Karpas-422 (cell line): ENCODE measurements around the gene ENOX1. TPM values are rescaled to one million over a fixed set of nuclear protein-coding genes. Genes with fewer than 3 reads are reported as not detected.

ENCODE experiments used
- DNase-seq: peaks from one replicate; pipeline ENCODE4 v3.0.0-alpha.2; 2015
- H2AFZ ChIP-seq: fragments of 200-600 bp; sonication (generic); 2 replicates; pipeline ENCODE4 v1.6.1; 2014; ENCODE audit warnings: antibody characterized with exemption, low read length, mixed read lengths
- H3K27ac ChIP-seq: fragments of 200-600 bp; sonication (generic); 2 replicates; pipeline ENCODE4 v1.5.1; 2014; ENCODE audit warnings: mild to moderate bottlenecking, low read length, moderate library complexity
- H3K27me3 ChIP-seq: fragments of 200-600 bp; sonication (generic); 2 replicates; pipeline ENCODE4 v1.6.1; 2014; ENCODE audit warnings: low read length, mixed read lengths
- H3K36me3 ChIP-seq: fragments of 200-600 bp; sonication (generic); 2 replicates; pipeline ENCODE4 v1.6.1; 2014; ENCODE audit warnings: low read length, mixed read lengths; ENCODE audit not compliant: insufficient read depth
- H3K4me1 ChIP-seq: fragments of 200-600 bp; sonication (generic); 2 replicates; pipeline ENCODE4 v1.6.1; 2014; ENCODE audit warnings: mild to moderate bottlenecking, low read length, mixed read lengths
- H3K4me2 ChIP-seq: fragments of 200-600 bp; sonication (generic); 2 replicates; pipeline ENCODE4 v1.6.1; 2014; ENCODE audit warnings: low read length, low read depth, mild to moderate bottlenecking; ENCODE audit not compliant: poor library complexity, severe bottlenecking
- H3K4me3 ChIP-seq: fragments of 200-600 bp; sonication (generic); 2 replicates; pipeline ENCODE4 v1.5.1; 2014; ENCODE audit warnings: mild to moderate bottlenecking, antibody characterized with exemption, low read length, mixed read lengths
- H3K79me2 ChIP-seq: fragments of 200-600 bp; sonication (generic); 2 replicates; pipeline ENCODE4 v1.6.1; 2014; ENCODE audit warnings: mild to moderate bottlenecking, low read length, mixed read lengths
- H3K9ac ChIP-seq: fragments of 200-600 bp; sonication (generic); 2 replicates; pipeline ENCODE4 v1.6.0; 2014; ENCODE audit warnings: low read length
- H3K9me2 ChIP-seq: fragments of 200-600 bp; sonication (generic), shearing (Covaris generic); replicated peaks from 2 replicates; pipeline ENCODE4 v1.6.0; 2014; ENCODE audit warnings: mild to moderate bottlenecking, low read length, moderate library complexity; ENCODE audit not compliant: insufficient read depth
- H3K9me3 ChIP-seq: fragments of 300-700, 200-600 bp; sonication (generic); 2 replicates; pipeline ENCODE4 v1.6.1; 2014; ENCODE audit warnings: low read length, mixed read lengths
- H4K20me1 ChIP-seq: fragments of 200-600 bp; sonication (generic); 2 replicates; pipeline ENCODE4 v1.6.1; 2014; ENCODE audit warnings: mild to moderate bottlenecking, antibody characterized with exemption, low read length, low read depth; ENCODE audit not compliant: insufficient read depth
- total RNA-seq: library from RNA; depleted of rRNA; stranded (reverse); fragments of >200 nt; shearing (Covaris generic); gene quantifications from 2 replicates; pipeline ENCODE4 v1.2.3, GENCODE V29; 2014; ENCODE audit warnings: low replicate concordance

ENOX1 gene
- total RNA-seq, 1 experiment from 2014 or later = not detected

- no peak for DNase-seq
- no peak overlapping the region for H3K9ac ChIP-seq
- H3K4me2 ChIP-seq = no peak overlapping the region
- no peak overlapping the region for H2AFZ ChIP-seq
- H3K79me2 ChIP-seq = no peaks in the 10 kb centered on the region
- no peaks in the 10 kb centered on the region for H3K36me3 ChIP-seq
- H3K4me1 ChIP-seq = no peaks in the 10 kb centered on the region
- no peaks in the 10 kb centered on the region for H3K9me3 ChIP-seq
- H3K27me3 ChIP-seq = no peaks in the 10 kb centered on the region
- H3K27ac ChIP-seq = no peak overlapping the region
- H4K20me1 ChIP-seq = no peaks in the 10 kb centered on the region
- H3K9me2 ChIP-seq = no peaks in the 10 kb centered on the region
- no peak overlapping the region for H3K4me3 ChIP-seq
Measured at GRCh38 chr13:43784496-43784895, 2.3 kb downstream of the ENOX1 start.

GRCh38 chr13:43783820-43784219, 3.0 kb downstream of the ENOX1 start:
- H3K27ac ChIP-seq = no peak overlapping the region
- H3K4me1 ChIP-seq = no peaks in the 10 kb centered on the region
- H3K27me3 ChIP-seq = no peaks in the 10 kb centered on the region
- no peaks in the 10 kb centered on the region for H3K9me3 ChIP-seq
- H3K9me2 ChIP-seq = no peaks in the 10 kb centered on the region
- no peak overlapping the region for H3K9ac ChIP-seq
- H4K20me1 ChIP-seq = no peaks in the 10 kb centered on the region
- no peaks in the 10 kb centered on the region for H3K79me2 ChIP-seq
- H3K4me2 ChIP-seq = no peak overlapping the region
- DNase-seq = no peak
- H3K4me3 ChIP-seq = no peak overlapping the region
- H2AFZ ChIP-seq = no peak overlapping the region
- H3K36me3 ChIP-seq = no peaks in the 10 kb centered on the region

- no peak overlapping the region for H3K4me2 ChIP-seq
- no peaks in the 10 kb centered on the region for H3K9me3 ChIP-seq
- H4K20me1 ChIP-seq = no peaks in the 10 kb centered on the region
Measured at GRCh38 chr13:43782686-43783085, 4.1 kb downstream of the ENOX1 start.

GRCh38 chr13:43780666-43781065, 6.1 kb downstream of the ENOX1 start:
- no peaks in the 10 kb centered on the region for H3K4me1 ChIP-seq

More at GRCh38 chr13:43782686-43783085, 4.1 kb downstream of the ENOX1 start:
- H3K9ac ChIP-seq = no peak overlapping the region
- no peaks in the 10 kb centered on the region for H3K4me1 ChIP-seq
- H2AFZ ChIP-seq = no peak overlapping the region
- no peaks in the 10 kb centered on the region for H3K9me2 ChIP-seq
- H3K27ac ChIP-seq = no peak overlapping the region
- no peaks in the 10 kb centered on the region for H3K36me3 ChIP-seq
- DNase-seq = no peak
- no peaks in the 10 kb centered on the region for H3K27me3 ChIP-seq
- H3K4me3 ChIP-seq = no peak overlapping the region
- H3K79me2 ChIP-seq = no peaks in the 10 kb centered on the region

GRCh38 chr13:43776501-43777079, 10.2 kb downstream of the ENOX1 start:
- Histone ChIP-seq H3K9me3 (no peaks in the 10 kb centered on the region), H3K27me3 (no peaks in the 10 kb centered on the region), H3K4me2 (no peak overlapping the region), H3K4me1 (no peaks in the 10 kb centered on the region), H4K20me1 (no peaks in the 10 kb centered on the region), H3K79me2 (no peaks in the 10 kb centered on the region), H3K9me2 (no peaks in the 10 kb centered on the region), H2AFZ (no peak overlapping the region), H3K9ac (no peak overlapping the region), H3K4me3 (no peak overlapping the region), H3K36me3 (no peaks in the 10 kb centered on the region), H3K27ac (no peak overlapping the region)
- no peak for DNase-seq

More at GRCh38 chr13:43780666-43781065, 6.1 kb downstream of the ENOX1 start:
- Histone ChIP-seq H2AFZ (no peak overlapping the region), H3K9me3 (no peaks in the 10 kb centered on the region), H3K9ac (no peak overlapping the region), H4K20me1 (no peaks in the 10 kb centered on the region), H3K79me2 (no peaks in the 10 kb centered on the region), H3K27ac (no peak overlapping the region), H3K4me2 (no peak overlapping the region), H3K4me3 (no peak overlapping the region), H3K9me2 (no peaks in the 10 kb centered on the region), H3K27me3 (no peaks in the 10 kb centered on the region), H3K36me3 (no peaks in the 10 kb centered on the region)
- no peak for DNase-seq

- DNase-seq = no peak
- H3K9me2 ChIP-seq = no peaks in the 10 kb centered on the region
- H3K36me3 ChIP-seq = no peaks in the 10 kb centered on the region
- H3K27ac ChIP-seq = no peak overlapping the region
- H3K9ac ChIP-seq = no peak overlapping the region
- no peaks in the 10 kb centered on the region for H3K27me3 ChIP-seq
- H2AFZ ChIP-seq = no peak overlapping the region
- H4K20me1 ChIP-seq = no peaks in the 10 kb centered on the region
- no peak overlapping the region for H3K4me2 ChIP-seq
- H3K9me3 ChIP-seq = no peaks in the 10 kb centered on the region
- H3K4me3 ChIP-seq = no peak overlapping the region
- no peaks in the 10 kb centered on the region for H3K79me2 ChIP-seq
- no peaks in the 10 kb centered on the region for H3K4me1 ChIP-seq
Measured at GRCh38 chr13:43776006-43776405, 10.8 kb downstream of the ENOX1 start.

GRCh38 chr13:43773602-43774001, 13.2 kb downstream of the ENOX1 start:
- H3K4me2 ChIP-seq = no peak overlapping the region
- H3K27ac ChIP-seq = no peak overlapping the region
- H3K9me2 ChIP-seq = no peaks in the 10 kb centered on the region
- no peaks in the 10 kb centered on the region for H3K27me3 ChIP-seq
- H3K4me3 ChIP-seq = no peak overlapping the region
- no peaks in the 10 kb centered on the region for H3K36me3 ChIP-seq
- no peak for DNase-seq
- no peaks in the 10 kb centered on the region for H3K9me3 ChIP-seq
- H3K79me2 ChIP-seq = no peaks in the 10 kb centered on the region
- H3K9ac ChIP-seq = no peak overlapping the region
- H2AFZ ChIP-seq = no peak overlapping the region
- no peaks in the 10 kb centered on the region for H4K20me1 ChIP-seq
- H3K4me1 ChIP-seq = no peaks in the 10 kb centered on the region

- H3K79me2 ChIP-seq = no peaks in the 10 kb centered on the region
- H4K20me1 ChIP-seq = no peaks in the 10 kb centered on the region
- DNase-seq = no peak
- H2AFZ ChIP-seq = no peak overlapping the region
- H3K27me3 ChIP-seq = no peaks in the 10 kb centered on the region
- H3K9me3 ChIP-seq = no peaks in the 10 kb centered on the region
- no peak overlapping the region for H3K4me3 ChIP-seq
- H3K9me2 ChIP-seq = no peaks in the 10 kb centered on the region
- no peaks in the 10 kb centered on the region for H3K4me1 ChIP-seq
- H3K4me2 ChIP-seq = no peak overlapping the region
- H3K36me3 ChIP-seq = no peaks in the 10 kb centered on the region
- H3K27ac ChIP-seq = no peak overlapping the region
- no peak overlapping the region for H3K9ac ChIP-seq
Measured at GRCh38 chr13:43770871-43771270, 15.9 kb downstream of the ENOX1 start.

GRCh38 chr13:43769529-43769928, 17.2 kb downstream of the ENOX1 start:
- Histone ChIP-seq H4K20me1 (no peaks in the 10 kb centered on the region), H3K9ac (no peak overlapping the region), H2AFZ (no peak overlapping the region), H3K36me3 (no peaks in the 10 kb centered on the region), H3K9me3 (no peaks in the 10 kb centered on the region), H3K4me1 (no peaks in the 10 kb centered on the region), H3K27me3 (no peaks in the 10 kb centered on the region), H3K4me2 (no peak overlapping the region), H3K4me3 (no peak overlapping the region), H3K79me2 (no peaks in the 10 kb centered on the region), H3K27ac (no peak overlapping the region), H3K9me2 (no peaks in the 10 kb centered on the region)
- DNase-seq = no peak
